Epithelial cell of esophagus (primary cell): ENCODE results near the gene CRYBA2.

Experiments
- DNase-seq: peaks from one replicate; pipeline ENCODE4 v3.0.0; 2010; ENCODE audit warnings: low read depth
- H3K4me3 ChIP-seq: 2 replicates; pipeline ENCODE4 v1.5.1; 2011; ENCODE audit warnings: mild to moderate bottlenecking, low read length, control low read depth
- CTCF ChIP-seq: IDR thresholded peaks from 2 replicates; pipeline ENCODE4 v1.5.1; 2011; ENCODE audit warnings: low read depth, mild to moderate bottlenecking, low read length, control low read depth, inconsistent platforms; ENCODE audit not compliant: insufficient read depth; ENCODE audit errors: missing control alignments

Gene CRYBA2

DNA sequence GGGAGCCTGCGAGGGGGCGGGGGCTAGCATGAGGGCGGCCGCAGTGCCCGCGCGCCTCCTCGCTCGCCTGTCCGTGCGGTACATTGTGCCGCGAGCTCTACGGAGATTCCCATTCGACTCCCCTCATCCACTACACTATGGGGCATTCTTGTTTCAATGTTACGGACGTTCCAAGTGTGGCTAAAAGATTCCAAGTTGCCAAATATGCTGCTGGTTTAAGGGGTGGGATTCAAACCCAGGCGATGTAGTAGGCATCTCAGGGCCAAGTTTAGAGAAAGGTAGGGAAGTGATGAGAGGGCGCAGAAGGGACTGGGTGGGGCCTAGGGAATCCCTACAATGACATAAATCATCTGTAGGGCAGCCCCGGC, 10.0 kb upstream of the CRYBA2 start:
- DNase-seq: no peak
- no peak for TF ChIP-seq CTCF
- H3K4me3 ChIP-seq: no peak overlapping the region

- peak overlapping the region; percentile 14 for H3K4me3 ChIP-seq
- peak; percentile 62 for DNase-seq
- TF ChIP-seq CTCF: peak; percentile 28
These were observed 9.4 kb upstream of the CRYBA2 start for GRCh38 chr2:219002395-219003266.

GRCh38 chr2:219001577-219002394, 8.6 kb upstream of the CRYBA2 start:
- no peak for TF ChIP-seq CTCF
- DNase-seq: peak; percentile 83
- peak overlapping the region; percentile 14 for H3K4me3 ChIP-seq

DNA sequence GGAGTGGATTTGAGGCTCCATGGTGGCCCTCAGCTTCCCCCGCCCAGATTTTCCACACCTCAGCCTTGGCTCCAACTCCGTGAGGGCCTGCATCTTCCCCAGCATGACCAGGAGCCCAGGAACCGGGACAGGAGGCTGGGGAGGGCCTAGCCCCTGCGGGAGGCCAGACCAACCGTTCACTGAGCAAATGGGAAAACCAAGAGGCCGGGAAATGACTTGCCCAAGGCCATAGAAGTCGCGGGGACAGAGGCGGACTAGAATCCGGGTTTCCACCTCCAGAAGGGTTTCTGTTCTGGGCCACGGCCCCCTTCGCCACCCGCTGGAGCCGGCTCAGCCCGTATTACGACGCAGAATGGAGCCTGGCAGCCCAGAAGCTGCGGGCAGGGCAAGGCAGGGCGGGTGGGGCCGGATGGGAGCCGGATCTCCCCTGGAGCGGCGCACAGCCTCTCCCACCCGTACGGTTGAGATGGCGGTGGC, 7.9 kb upstream of the CRYBA2 start:
- TF ChIP-seq CTCF: no peak
- no peak overlapping the region for H3K4me3 ChIP-seq
- DNase-seq: no peak

DNA sequence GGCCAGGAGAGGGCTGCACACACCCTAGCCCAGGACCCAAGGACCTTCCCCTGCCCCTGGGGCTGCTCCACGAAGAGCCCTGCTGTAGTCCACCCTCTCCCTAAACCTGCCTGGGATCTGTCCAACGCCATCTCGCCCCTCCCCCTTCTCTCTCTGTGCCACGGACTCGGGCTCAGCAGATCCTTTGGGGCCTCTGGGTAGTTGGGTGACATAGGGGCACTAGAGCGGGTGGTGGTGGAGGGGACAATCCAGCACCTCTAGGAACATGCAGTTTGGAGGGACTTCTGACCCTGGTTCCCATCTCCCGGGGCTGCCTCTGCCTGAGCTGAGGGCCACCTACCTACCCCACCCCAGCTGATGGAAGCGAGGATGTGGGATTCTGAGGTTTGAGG, 7.3 kb upstream of the CRYBA2 start:
- H3K4me3 ChIP-seq: no peak overlapping the region
- no peak for TF ChIP-seq CTCF
- no peak for DNase-seq

DNA sequence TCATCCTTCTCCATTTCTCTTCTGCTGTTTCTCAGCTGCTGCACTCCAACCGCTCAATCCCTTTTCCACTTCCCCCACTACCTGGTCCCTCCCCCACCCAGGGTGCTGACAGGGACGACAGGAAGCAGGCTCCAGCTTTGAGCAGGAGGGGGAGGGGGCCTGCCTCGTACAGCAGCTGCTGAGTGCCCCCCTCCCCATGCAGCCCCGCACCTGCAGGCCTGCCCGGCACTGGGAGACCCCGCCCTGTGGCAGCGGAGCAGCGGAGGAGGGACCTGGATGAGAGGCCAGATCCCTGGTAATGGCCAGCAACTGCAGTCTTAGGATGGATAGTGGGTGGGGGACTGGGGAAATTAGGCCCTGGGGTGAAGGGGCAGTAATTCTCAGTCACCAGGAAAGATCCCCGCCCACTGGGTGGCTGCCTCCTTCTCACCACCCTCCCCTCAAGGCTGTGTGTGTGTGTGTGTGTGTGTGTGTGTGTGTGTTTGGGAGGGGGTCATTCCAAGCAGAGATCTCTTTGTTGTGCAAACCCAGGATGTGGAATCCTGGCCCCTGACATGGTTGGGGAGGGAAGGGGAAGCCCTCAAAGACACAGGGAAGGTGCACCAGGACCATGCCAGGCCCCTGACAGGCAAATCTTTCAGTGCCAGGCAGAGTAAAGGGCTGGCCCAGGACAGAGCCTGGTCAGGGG, 6.8 kb upstream of the CRYBA2 start:
- no peak for TF ChIP-seq CTCF
- no peak overlapping the region for H3K4me3 ChIP-seq
- no peak for DNase-seq
